ENCODE results near the gene CFAP54. TPM values are rescaled to one million over a fixed set of nuclear protein-coding genes. Genes with fewer than 3 reads are reported as not detected.

The CFAP54 gene
- total RNA-seq, 1 experiment from 2014 or later = 0.09 TPM

DNA sequence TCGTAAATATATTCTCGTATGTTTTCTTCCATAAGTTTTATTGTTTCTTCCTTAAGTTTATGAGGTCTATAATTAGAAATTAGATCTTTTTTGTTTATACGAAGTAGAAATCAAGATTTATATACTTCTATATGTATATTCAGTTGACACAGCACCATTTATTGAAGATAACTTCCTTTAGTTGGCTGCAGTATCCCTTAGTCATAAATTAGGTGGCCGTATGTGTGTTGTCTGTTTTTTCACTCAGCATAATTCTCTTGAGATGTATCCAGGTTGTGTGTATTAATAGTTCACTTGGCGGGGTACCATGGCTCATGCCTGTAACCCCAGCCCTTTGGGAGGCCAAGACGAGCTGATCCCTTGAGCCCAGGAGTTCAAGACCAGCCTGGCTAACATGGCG is 40.5 kb downstream of the CFAP54 start:
- CTCF ChIA-PET = no interaction called here
- H3K4me1 Mint-ChIP-seq = no peaks in the 10 kb centered on the region; the same call in 1 of the 2 replicates
- DNase-seq (ENCODE audit: low spot score) = no peak
- TF ChIP-seq TP53 (CRISPR knock-in tag; IDR thresholded peaks at IDR 0.05) (no peak), ELF4 (CRISPR knock-in tag; IDR thresholded peaks at IDR 0.05; ENCODE audit: low read depth) (no peak), CBFB (CRISPR knock-in tag; IDR thresholded peaks at IDR 0.05; ENCODE audit: low read depth) (no peak), ZNF396 (CRISPR knock-in tag; IDR thresholded peaks at IDR 0.05; ENCODE audit: borderline replicate concordance) (no peak), PRRX2 (CRISPR knock-in tag; IDR thresholded peaks at IDR 0.05) (no peak)
- TF ChIP-seq, protein P1, sequence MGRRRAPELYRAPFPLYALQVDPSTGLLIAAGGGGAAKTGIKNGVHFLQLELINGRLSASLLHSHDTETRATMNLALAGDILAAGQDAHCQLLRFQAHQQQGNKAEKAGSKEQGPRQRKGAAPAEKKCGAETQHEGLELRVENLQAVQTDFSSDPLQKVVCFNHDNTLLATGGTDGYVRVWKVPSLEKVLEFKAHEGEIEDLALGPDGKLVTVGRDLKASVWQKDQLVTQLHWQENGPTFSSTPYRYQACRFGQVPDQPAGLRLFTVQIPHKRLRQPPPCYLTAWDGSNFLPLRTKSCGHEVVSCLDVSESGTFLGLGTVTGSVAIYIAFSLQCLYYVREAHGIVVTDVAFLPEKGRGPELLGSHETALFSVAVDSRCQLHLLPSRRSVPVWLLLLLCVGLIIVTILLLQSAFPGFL (CRISPR knock-in tag; IDR thresholded peaks at IDR 0.05; ENCODE audit: borderline replicate concordance) = no peak
- TF ChIP-seq, protein P2, sequence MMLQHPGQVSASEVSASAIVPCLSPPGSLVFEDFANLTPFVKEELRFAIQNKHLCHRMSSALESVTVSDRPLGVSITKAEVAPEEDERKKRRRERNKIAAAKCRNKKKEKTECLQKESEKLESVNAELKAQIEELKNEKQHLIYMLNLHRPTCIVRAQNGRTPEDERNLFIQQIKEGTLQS (CRISPR knock-in tag; conservative IDR thresholded peaks at IDR 0.05) = no peak
- no peak overlapping the region for H3K27ac Mint-ChIP-seq
- no peak for ATAC-seq
- no peaks in the 10 kb centered on the region for H3K36me3 Mint-ChIP-seq
- H3K27me3 Mint-ChIP-seq (ENCODE audit: low read depth) = no peaks in the 10 kb centered on the region
- no peak overlapping the region for H3K4me3 Mint-ChIP-seq
- H3K9me3 Mint-ChIP-seq = no peaks in the 10 kb centered on the region
- POLR2A ChIA-PET = no interaction called here

DNA sequence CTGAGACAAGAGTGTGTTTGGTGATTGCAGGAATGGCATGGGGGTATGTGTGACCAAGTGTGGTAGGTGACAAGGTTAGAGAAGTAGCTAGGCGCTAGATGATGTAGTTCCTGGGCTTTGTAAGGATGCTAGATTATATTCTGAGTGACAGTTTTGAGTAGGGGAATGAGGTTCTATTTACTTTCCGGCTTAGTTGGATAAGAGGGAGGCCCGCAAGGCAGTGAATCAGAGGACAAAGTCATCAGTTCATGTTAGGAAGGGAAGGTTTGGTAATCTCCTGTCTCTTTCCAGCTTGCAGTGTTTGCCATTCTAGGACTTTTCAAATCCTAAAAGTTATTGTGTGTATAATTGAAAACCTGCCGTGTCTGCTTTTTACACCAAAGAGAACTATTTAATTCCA is 45.0 kb downstream of the CFAP54 start:
- no peak for ATAC-seq
- POLR2A ChIA-PET = no interaction called here
- Mint-ChIP-seq H3K4me1 (no peaks in the 10 kb centered on the region; the same call in 1 of the 2 replicates), H3K36me3 (no peaks in the 10 kb centered on the region), H3K27ac (no peak overlapping the region), H3K4me3 (no peak overlapping the region), H3K27me3 (ENCODE audit: low read depth) (no peaks in the 10 kb centered on the region), H3K9me3 (peaks cover 6% of the 10 kb centered on the region; the same call in 1 of the 2 replicates)
- TF ChIP-seq, protein P3, sequence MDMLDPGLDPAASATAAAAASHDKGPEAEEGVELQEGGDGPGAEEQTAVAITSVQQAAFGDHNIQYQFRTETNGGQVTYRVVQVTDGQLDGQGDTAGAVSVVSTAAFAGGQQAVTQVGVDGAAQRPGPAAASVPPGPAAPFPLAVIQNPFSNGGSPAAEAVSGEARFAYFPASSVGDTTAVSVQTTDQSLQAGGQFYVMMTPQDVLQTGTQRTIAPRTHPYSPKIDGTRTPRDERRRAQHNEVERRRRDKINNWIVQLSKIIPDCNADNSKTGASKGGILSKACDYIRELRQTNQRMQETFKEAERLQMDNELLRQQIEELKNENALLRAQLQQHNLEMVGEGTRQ (CRISPR knock-in tag; IDR thresholded peaks at IDR 0.05) = no peak
- TF ChIP-seq TCF7 (CRISPR knock-in tag; IDR thresholded peaks at IDR 0.05; ENCODE audit: low read depth) (no peak), FOXK1 (CRISPR knock-in tag; IDR thresholded peaks at IDR 0.05) (no peak), ZNF396 (CRISPR knock-in tag; IDR thresholded peaks at IDR 0.05; ENCODE audit: borderline replicate concordance) (no peak), PRRX2 (CRISPR knock-in tag; IDR thresholded peaks at IDR 0.05) (no peak), SMAD4 (CRISPR knock-in tag; IDR thresholded peaks at IDR 0.05) (no peak), NR1H2 (CRISPR knock-in tag; IDR thresholded peaks at IDR 0.05) (no peak), SP1 (CRISPR knock-in tag; conservative IDR thresholded peaks at IDR 0.05) (no peak), ZNF317 (CRISPR knock-in tag; IDR thresholded peaks at IDR 0.05; ENCODE audit: borderline replicate concordance, low read depth) (no peak), CREB1 (CRISPR knock-in tag; IDR thresholded peaks at IDR 0.05) (no peak), GABPB1 (CRISPR knock-in tag; IDR thresholded peaks at IDR 0.05) (no peak), ATF1 (CRISPR knock-in tag; IDR thresholded peaks at IDR 0.05) (no peak)
- TF ChIP-seq, protein P4, sequence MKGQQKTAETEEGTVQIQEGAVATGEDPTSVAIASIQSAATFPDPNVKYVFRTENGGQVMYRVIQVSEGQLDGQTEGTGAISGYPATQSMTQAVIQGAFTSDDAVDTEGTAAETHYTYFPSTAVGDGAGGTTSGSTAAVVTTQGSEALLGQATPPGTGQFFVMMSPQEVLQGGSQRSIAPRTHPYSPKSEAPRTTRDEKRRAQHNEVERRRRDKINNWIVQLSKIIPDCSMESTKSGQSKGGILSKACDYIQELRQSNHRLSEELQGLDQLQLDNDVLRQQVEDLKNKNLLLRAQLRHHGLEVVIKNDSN (CRISPR knock-in tag; IDR thresholded peaks at IDR 0.05) = no peak
- TF ChIP-seq, protein P5, sequence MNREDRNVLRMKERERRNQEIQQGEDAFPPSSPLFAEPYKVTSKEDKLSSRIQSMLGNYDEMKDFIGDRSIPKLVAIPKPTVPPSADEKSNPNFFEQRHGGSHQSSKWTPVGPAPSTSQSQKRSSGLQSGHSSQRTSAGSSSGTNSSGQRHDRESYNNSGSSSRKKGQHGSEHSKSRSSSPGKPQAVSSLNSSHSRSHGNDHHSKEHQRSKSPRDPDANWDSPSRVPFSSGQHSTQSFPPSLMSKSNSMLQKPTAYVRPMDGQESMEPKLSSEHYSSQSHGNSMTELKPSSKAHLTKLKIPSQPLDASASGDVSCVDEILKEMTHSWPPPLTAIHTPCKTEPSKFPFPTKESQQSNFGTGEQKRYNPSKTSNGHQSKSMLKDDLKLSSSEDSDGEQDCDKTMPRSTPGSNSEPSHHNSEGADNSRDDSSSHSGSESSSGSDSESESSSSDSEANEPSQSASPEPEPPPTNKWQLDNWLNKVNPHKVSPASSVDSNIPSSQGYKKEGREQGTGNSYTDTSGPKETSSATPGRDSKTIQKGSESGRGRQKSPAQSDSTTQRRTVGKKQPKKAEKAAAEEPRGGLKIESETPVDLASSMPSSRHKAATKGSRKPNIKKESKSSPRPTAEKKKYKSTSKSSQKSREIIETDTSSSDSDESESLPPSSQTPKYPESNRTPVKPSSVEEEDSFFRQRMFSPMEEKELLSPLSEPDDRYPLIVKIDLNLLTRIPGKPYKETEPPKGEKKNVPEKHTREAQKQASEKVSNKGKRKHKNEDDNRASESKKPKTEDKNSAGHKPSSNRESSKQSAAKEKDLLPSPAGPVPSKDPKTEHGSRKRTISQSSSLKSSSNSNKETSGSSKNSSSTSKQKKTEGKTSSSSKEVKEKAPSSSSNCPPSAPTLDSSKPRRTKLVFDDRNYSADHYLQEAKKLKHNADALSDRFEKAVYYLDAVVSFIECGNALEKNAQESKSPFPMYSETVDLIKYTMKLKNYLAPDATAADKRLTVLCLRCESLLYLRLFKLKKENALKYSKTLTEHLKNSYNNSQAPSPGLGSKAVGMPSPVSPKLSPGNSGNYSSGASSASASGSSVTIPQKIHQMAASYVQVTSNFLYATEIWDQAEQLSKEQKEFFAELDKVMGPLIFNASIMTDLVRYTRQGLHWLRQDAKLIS (CRISPR knock-in tag; IDR thresholded peaks at IDR 0.05; ENCODE audit: borderline replicate concordance) = no peak
- TF ChIP-seq, protein P6, sequence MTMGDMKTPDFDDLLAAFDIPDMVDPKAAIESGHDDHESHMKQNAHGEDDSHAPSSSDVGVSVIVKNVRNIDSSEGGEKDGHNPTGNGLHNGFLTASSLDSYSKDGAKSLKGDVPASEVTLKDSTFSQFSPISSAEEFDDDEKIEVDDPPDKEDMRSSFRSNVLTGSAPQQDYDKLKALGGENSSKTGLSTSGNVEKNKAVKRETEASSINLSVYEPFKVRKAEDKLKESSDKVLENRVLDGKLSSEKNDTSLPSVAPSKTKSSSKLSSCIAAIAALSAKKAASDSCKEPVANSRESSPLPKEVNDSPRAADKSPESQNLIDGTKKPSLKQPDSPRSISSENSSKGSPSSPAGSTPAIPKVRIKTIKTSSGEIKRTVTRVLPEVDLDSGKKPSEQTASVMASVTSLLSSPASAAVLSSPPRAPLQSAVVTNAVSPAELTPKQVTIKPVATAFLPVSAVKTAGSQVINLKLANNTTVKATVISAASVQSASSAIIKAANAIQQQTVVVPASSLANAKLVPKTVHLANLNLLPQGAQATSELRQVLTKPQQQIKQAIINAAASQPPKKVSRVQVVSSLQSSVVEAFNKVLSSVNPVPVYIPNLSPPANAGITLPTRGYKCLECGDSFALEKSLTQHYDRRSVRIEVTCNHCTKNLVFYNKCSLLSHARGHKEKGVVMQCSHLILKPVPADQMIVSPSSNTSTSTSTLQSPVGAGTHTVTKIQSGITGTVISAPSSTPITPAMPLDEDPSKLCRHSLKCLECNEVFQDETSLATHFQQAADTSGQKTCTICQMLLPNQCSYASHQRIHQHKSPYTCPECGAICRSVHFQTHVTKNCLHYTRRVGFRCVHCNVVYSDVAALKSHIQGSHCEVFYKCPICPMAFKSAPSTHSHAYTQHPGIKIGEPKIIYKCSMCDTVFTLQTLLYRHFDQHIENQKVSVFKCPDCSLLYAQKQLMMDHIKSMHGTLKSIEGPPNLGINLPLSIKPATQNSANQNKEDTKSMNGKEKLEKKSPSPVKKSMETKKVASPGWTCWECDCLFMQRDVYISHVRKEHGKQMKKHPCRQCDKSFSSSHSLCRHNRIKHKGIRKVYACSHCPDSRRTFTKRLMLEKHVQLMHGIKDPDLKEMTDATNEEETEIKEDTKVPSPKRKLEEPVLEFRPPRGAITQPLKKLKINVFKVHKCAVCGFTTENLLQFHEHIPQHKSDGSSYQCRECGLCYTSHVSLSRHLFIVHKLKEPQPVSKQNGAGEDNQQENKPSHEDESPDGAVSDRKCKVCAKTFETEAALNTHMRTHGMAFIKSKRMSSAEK (CRISPR knock-in tag; IDR thresholded peaks at IDR 0.05; ENCODE audit: borderline replicate concordance) = no peak
- TF ChIP-seq, protein P7, sequence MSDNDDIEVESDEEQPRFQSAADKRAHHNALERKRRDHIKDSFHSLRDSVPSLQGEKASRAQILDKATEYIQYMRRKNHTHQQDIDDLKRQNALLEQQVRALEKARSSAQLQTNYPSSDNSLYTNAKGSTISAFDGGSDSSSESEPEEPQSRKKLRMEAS (CRISPR knock-in tag; IDR thresholded peaks at IDR 0.05) = no peak
- CTCF ChIA-PET = no interaction called here
- no peak for DNase-seq (ENCODE audit: low spot score)
